Endothelial cell of umbilical vein (primary cell): ENCODE measurements around the gene RER1.

Experiments
- CTCF ChIP-seq, 2 donors: IDR thresholded peaks; 1 replicate in 1 of 2; 2 replicates in 1 of 2; pipeline ENCODE4 v1.5.1; 2011; ENCODE audit warnings: low read length in 2 of 2, mild to moderate bottlenecking in 2 of 2, moderate library complexity in 2 of 2, control low read depth in 1 of 2, inconsistent platforms in 1 of 2, low read depth in 1 of 2; ENCODE audit not compliant: insufficient read depth in 1 of 2; ENCODE audit errors: extremely low read depth in 1 of 2
- EZH2 ChIP-seq: IDR thresholded peaks from 2 replicates; pipeline ENCODE4 v1.6.1; 2012; ENCODE audit warnings: borderline replicate concordance, low read depth, mild to moderate bottlenecking, moderate library complexity, low read length, inconsistent platforms; ENCODE audit not compliant: severe bottlenecking
- FOS ChIP-seq: IDR thresholded peaks from 2 replicates; pipeline ENCODE4 v1.6.1; 2011; ENCODE audit warnings: mild to moderate bottlenecking, low read length, moderate library complexity, borderline replicate concordance; ENCODE audit not compliant: insufficient read depth
- JUN ChIP-seq: IDR thresholded peaks from 2 replicates; pipeline ENCODE4 v1.6.1; 2011; ENCODE audit warnings: borderline replicate concordance, low read depth; ENCODE audit not compliant: insufficient read length, insufficient read depth
- MAX ChIP-seq: IDR thresholded peaks from 2 replicates; pipeline ENCODE4 v1.6.1; 2011; ENCODE audit not compliant: insufficient read depth, insufficient read length
- POLR2A ChIP-seq: IDR thresholded peaks from 2 replicates; pipeline ENCODE4 v1.6.1; 2012; ENCODE audit warnings: low read depth, mild to moderate bottlenecking, control low read depth, low read length
- POLR2AphosphoS5 ChIP-seq: IDR thresholded peaks from 2 replicates; pipeline ENCODE4 v1.6.1; 2012; ENCODE audit warnings: low read depth, mild to moderate bottlenecking, control low read depth, low read length, moderate library complexity; ENCODE audit not compliant: insufficient read depth

DNA sequence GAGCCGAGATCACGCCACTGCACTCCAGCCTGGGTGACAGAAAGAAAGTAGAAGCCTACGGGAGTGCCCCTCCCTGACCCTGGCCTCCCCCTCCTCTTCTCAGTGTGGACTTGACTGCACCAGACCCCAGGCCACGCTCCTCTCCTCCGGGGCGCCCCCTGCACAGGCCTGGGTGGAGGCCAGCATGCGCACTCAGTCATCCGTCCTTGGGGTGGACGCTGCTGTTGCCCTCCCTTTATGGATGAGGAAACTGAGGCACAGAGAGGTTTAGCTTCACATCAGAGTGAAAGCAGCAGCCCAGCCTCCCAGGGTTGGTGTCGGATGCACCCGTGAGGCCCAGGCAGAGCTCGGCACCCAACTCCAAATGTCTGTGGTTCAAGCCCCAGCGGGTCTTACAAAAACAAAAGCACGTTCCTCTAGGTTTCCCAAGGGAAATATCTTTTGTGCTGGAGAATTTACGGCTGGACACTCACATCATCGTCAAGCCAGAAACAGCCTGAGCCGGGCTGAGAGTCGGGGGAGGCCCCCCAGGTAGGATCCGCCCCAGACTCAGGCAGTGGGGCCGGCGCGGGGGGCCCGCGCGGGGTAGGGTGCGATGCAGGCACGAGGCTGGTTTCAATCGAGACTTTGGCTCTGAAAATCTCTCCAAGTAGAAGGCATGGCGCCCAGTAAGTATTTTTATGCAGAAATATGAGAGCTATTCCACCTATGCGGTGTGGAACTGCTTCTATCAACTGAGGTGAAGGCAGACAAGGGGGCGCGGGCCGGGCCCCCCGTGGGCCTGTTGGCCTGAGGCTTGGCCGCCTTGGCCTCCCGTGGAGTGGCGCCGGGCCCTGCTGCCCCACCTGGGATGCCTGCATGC is 36.9 kb upstream of the RER1 start:
- TF ChIP-seq MAX: no peak
- no peak for TF ChIP-seq CTCF (IDR thresholded peaks at IDR 0.05; ENCODE audit: extremely low read depth in 1 of 2, insufficient read depth in 1 of 2, low read depth in 1 of 2, low read length in 2 of 2)
- no peak for TF ChIP-seq JUN
- TF ChIP-seq EZH2: no peak
- no peak for TF ChIP-seq POLR2AphosphoS5
- no peak for TF ChIP-seq POLR2A
- no peak for TF ChIP-seq FOS
